Measurements from ENCODE around the gene ATXN7L3B. TPM values are rescaled to one million over a fixed set of nuclear protein-coding genes. Genes with fewer than 3 reads are reported as not detected.

ATXN7L3B gene
- total and polyA plus RNA-seq, 5 donors, result 12.6 to 28.5 (median 26.5) TPM

DNA sequence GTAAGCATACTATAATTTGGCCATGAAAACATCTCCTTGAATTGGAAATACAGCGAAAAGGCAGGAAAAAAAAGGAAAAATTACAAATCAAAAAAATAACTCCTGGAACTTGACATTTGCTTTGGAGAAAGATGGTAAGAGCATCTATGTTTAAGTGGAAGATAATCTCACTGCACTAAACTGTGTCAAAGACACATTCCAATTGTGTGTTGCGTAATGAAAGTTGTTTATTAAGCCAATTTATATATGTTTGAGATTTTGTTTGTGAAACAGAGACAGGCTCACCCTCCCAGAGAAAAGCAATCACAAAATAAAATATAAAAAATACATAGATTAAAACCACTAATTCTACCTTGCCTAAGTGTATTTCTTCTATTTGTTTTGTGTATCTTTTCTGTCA is 11.1 kb upstream of the ATXN7L3B start:
- intact Hi-C loops (cut with DNase I), result no loop called here
- Histone ChIP-seq H3K4me1 (ENCODE audit: control insufficient read depth, insufficient read depth, low read length) (no peaks in the 10 kb centered on the region), H3K9me3 (ENCODE audit: control insufficient read depth, low read length) (no peaks in the 10 kb centered on the region), H3K27me3 (ENCODE audit: control insufficient read depth, insufficient read depth) (no peaks in the 10 kb centered on the region), H3K27ac (ENCODE audit: low read length) (no peak overlapping the region), H3K4me3 (ENCODE audit: low read length) (no peak overlapping the region)
- ATAC-seq (no peak), DNase-seq (no peak)
- 88% methylated on average over 2 of the region's 2 CpGs for WGBS

DNA sequence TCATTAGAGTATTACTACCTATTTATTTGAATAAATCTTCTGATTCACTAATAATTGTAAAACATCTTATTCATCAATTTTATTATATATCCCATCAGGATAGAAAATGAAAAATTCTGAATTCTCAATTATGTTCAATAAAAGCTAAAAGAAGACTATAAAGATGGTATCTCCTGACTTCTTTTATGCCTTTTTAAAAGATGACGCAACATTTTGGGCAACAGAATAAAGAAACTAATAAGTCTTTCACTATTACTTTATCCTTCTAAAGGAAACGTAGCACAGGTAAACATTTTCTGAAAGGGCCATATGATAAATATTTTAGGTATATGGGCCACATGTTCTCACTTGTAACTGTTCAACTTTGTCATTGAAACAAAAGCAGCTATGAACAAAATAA is 10.1 kb upstream of the ATXN7L3B start:
- Histone ChIP-seq H3K27ac (ENCODE audit: low read length) (no peak overlapping the region), H3K4me1 (ENCODE audit: control insufficient read depth, insufficient read depth, low read length) (no peaks in the 10 kb centered on the region), H3K27me3 (ENCODE audit: control insufficient read depth, insufficient read depth) (no peaks in the 10 kb centered on the region), H3K9me3 (ENCODE audit: control insufficient read depth, low read length) (no peaks in the 10 kb centered on the region), H3K4me3 (ENCODE audit: low read length) (no peak overlapping the region)
- intact Hi-C loops (cut with DNase I), result no loop called here
- ATAC-seq, result no peak
- no peak for DNase-seq
- WGBS, result 64% methylated on average over 2 of the region's 2 CpGs

DNA sequence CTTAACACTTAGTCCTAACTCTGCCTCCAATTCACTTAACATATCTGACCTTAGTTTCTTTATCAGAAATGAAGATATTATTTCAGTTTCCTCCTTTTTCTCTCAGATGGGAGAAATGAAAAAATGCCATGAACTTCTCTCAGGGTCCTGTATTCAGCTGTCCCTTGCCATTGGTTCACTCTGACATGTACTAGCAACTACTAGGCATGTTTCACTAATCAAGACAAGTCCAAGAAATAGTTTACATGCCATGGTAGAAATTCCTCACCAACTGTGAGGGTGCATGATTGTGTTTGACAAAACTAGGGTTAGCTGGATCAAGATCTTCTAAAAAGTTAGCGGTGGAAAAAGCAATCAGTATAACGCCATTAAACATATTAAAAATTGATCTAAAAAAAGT is 7.0 kb upstream of the ATXN7L3B start:
- WGBS, result 59% methylated on average over 2 of the region's 2 CpGs
- Histone ChIP-seq H3K27ac (ENCODE audit: low read length) (no peak overlapping the region), H3K27me3 (ENCODE audit: control insufficient read depth, insufficient read depth) (no peaks in the 10 kb centered on the region), H3K4me3 (ENCODE audit: low read length) (no peak overlapping the region), H3K4me1 (ENCODE audit: control insufficient read depth, insufficient read depth, low read length) (no peaks in the 10 kb centered on the region), H3K9me3 (ENCODE audit: control insufficient read depth, low read length) (no peaks in the 10 kb centered on the region)
- intact Hi-C loops (cut with DNase I), result no loop called here
- ATAC-seq (no peak), DNase-seq (no peak)

DNA sequence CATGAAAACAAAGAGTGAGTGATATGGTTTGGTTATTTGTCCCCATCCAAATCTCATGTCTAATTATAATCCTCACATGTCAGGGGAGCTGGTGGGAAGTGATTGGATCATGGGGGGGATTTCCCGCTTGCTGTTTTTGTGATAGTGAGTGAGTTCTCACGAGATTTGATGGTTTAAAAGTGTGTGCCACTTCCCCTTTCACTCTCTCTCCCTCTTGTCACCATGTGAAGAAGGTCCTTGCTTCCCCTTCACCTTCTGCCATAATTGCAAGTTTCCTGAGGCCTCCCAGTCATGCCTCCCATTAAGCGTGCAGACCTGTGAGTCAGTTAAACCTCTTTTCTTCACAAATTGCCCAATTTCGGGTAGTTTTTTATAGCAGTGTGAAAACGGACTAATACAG is 2.1 kb upstream of the ATXN7L3B start:
- H3K27me3 ChIP-seq (ENCODE audit: control insufficient read depth, insufficient read depth), result no peaks in the 10 kb centered on the region
- H3K4me3 ChIP-seq (ENCODE audit: low read length), result no peak overlapping the region
- DNase-seq (no peak), ATAC-seq (no peak)
- intact Hi-C loops (cut with DNase I), result no loop called here
- H3K4me1 ChIP-seq (ENCODE audit: control insufficient read depth, insufficient read depth, low read length), result peaks cover 11% of the 10 kb centered on the region
- no peak overlapping the region for H3K27ac ChIP-seq (ENCODE audit: low read length)
- 80% methylated on average over 5 of the region's 5 CpGs for WGBS
- H3K9me3 ChIP-seq (ENCODE audit: control insufficient read depth, low read length), result no peaks in the 10 kb centered on the region

DNA sequence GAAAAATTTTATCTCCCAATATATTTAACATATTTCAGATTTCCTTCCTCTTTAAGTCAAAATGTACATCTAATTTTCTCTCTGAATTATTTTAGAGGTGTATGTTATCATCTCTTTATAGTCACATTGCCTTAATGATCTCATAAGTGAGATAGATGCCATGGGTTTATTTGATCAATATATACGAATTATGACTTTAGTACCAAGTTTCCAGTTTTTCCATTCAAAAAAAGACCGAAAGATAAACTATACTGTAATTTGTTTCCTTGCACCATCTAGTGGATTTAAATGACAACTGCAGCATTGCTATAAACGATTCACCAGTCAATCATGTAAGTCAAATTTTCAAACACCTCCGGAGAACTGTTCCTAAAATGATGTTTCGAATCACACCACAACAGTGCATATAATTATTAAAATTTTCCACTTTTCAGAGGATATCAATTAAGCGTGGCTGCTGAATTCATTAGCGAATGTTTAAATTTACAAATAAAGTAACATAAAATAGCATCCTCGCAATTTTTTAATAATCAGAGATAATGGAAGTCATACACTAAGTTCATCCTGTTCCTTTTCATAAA is 419 bp upstream of the ATXN7L3B start:
- Histone ChIP-seq H3K4me1 (ENCODE audit: control insufficient read depth, insufficient read depth, low read length) (peaks cover 14% of the 10 kb centered on the region), H3K9me3 (ENCODE audit: control insufficient read depth, low read length) (no peaks in the 10 kb centered on the region), H3K27ac (ENCODE audit: low read length) (no peak overlapping the region), H3K4me3 (ENCODE audit: low read length) (peak overlapping the region; percentile 90), H3K27me3 (ENCODE audit: control insufficient read depth, insufficient read depth) (no peaks in the 10 kb centered on the region)
- WGBS, result under 1% methylated on average over 8 of the region's 8 CpGs
- DNase-seq (no peak), ATAC-seq (peak; percentile 49 to 56)
- intact Hi-C loops (cut with DNase I), result no loop called here

DNA sequence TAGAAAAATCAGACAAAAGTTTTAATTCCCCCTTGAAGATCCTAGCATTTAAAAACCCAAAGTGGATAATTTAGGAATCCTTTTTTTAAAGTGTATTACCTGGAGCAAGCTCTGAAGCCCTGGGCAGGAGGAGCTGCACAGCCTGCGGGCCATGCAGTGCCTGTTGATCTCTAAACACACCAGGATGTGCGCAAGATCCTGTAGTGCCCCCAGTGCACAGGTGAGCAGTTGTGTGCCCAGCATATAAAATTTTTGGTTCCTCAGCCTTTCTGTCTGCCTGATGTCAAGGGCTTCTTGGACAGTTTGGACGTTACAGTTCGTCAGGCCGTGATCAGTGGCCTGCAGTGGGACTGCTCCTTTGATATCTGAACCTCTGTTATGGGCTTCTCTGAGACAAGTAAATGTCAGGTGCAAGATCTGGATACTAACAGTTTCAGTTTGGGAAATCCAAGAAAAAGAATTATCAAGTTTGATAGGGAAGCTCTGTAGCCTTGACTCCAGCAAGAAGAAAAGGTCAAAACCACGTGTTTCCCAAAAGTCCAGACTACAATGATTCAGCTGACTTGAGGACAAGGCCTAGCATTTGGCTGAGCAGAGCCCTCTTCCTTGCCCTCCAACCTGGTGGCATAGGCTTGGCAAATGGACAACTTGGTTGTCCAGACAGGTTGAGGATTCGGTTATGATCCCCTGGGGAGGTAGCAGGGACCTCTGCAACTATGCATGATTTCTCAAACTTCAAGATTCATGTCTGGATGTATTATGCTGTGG is 1.0 kb downstream of the ATXN7L3B start:
- intact Hi-C loops (cut with DNase I), result no loop called here
- peak in 2 of 3 donors; percentile 25 to 56 for DNase-seq

DNA sequence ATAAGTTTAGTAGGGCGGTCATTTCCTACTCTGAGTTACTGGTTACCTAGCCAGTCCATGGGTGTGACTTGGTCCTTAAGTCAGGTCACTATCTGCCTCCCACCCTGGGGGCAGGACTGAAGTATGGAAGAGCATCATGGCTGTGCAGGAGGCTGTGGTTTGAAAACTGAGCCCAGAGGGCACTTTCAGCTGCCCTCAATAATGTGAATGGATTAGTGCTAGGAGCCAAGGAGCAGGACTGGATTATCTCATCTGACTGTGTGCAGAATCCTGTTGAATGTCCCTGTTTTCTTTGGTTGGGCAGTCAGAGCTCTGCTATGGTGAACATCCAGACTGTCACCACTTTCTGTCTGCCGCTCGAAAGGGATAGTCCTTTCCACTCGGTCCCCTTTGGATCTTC is 1.6 kb downstream of the ATXN7L3B start:
- WGBS, result 54% methylated on average over 4 of the region's 4 CpGs
- ATAC-seq (no peak), DNase-seq (no peak)
- intact Hi-C loops (cut with DNase I), result no loop called here
- peak overlapping the region; percentile 20 for H3K27ac ChIP-seq (ENCODE audit: low read length)
- no peaks in the 10 kb centered on the region for H3K27me3 ChIP-seq (ENCODE audit: control insufficient read depth, insufficient read depth)
- peaks cover 14% of the 10 kb centered on the region for H3K4me1 ChIP-seq (ENCODE audit: control insufficient read depth, insufficient read depth, low read length)
- H3K4me3 ChIP-seq (ENCODE audit: low read length), result peak overlapping the region; percentile 90
- H3K9me3 ChIP-seq (ENCODE audit: control insufficient read depth, low read length), result no peaks in the 10 kb centered on the region

More for the DNA sequence above, 1.0 kb downstream of the ATXN7L3B start:
- no peaks in the 10 kb centered on the region for H3K9me3 ChIP-seq (ENCODE audit: control insufficient read depth, low read length)
- peak overlapping the region; percentile 92 for H3K27ac ChIP-seq (ENCODE audit: low read length)
- WGBS, result 24% methylated on average over 7 of the region's 7 CpGs
- peaks cover 14% of the 10 kb centered on the region for H3K4me1 ChIP-seq (ENCODE audit: control insufficient read depth, insufficient read depth, low read length)
- no peaks in the 10 kb centered on the region for H3K27me3 ChIP-seq (ENCODE audit: control insufficient read depth, insufficient read depth)
- peak overlapping the region; percentile 90 for H3K4me3 ChIP-seq (ENCODE audit: low read length)
- ATAC-seq, result peak in 1 of 2 donors; percentile 12

DNA sequence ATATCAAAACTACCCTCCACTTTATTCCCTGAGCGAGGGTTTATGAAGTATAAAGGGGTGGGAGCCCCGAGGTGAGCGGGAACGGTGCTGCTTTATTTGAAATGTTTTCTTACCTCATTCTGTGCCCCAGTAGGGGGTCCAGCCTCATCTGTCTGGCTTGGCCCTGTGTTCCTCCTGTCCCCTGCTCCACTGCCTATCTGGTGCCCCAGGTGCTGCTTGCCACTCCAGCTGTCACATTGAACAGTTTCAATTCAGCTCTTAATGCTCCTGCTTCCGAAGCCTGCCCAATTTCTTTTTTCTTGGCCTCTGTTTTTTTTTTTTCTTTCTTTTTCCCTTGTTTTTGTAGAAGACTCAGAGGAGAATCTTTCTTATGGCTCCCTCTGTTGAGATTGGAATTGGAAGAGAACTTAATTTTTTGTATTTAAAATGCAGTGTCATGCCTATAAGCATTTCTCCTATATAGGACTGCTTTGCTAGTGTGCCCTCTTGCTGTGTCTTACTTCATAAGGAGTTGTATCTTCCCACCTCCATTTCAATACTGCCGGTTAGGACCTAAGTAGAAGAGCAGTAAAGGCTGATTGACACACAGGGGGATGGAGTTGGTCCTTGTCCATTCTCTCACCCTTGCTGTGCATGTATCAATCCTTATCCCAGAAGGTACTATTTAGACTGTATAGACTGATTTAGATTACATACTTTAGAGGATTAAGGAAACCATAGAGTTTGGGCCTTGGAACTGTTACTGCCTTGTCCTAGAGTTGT is 2.3 kb downstream of the ATXN7L3B start:
- ATAC-seq, result no peak
- Histone ChIP-seq H3K9me3 (ENCODE audit: control insufficient read depth, low read length) (no peaks in the 10 kb centered on the region), H3K27ac (ENCODE audit: low read length) (no peak overlapping the region), H3K4me3 (ENCODE audit: low read length) (peak overlapping the region; percentile 90), H3K4me1 (ENCODE audit: control insufficient read depth, insufficient read depth, low read length) (peaks cover 14% of the 10 kb centered on the region), H3K27me3 (ENCODE audit: control insufficient read depth, insufficient read depth) (no peaks in the 10 kb centered on the region)
- intact Hi-C loops (cut with DNase I), result no loop called here
- WGBS, result 56% methylated on average over 6 of the region's 6 CpGs
- DNase-seq, result no peak

DNA sequence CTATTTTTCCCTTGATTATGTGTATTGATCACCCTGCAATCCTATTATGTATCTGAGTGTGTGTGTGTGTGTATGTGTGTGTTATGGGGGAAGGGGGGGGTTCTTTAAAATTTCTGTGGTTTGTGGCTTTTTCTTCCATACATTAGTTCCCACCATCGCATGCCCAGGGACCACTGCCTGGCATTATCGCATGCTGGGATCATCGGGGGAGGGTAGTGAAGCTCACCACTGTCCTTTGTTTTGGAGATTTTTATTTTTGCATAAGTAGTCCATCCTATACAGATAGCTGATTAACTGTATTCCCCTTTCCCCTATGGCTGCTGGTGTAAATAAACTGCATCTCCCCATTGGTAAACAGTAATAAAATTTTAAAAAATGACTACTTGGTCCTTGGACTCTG is 3.4 kb downstream of the ATXN7L3B start:
- 60% methylated on average over 3 of the region's 3 CpGs for WGBS
- peaks cover 14% of the 10 kb centered on the region for H3K4me1 ChIP-seq (ENCODE audit: control insufficient read depth, insufficient read depth, low read length)
- intact Hi-C loops (cut with DNase I), result no loop called here
- H3K27ac ChIP-seq (ENCODE audit: low read length), result no peak overlapping the region
- no peaks in the 10 kb centered on the region for H3K27me3 ChIP-seq (ENCODE audit: control insufficient read depth, insufficient read depth)
- no peak for ATAC-seq
- H3K9me3 ChIP-seq (ENCODE audit: control insufficient read depth, low read length), result no peaks in the 10 kb centered on the region
- no peak for DNase-seq
- H3K4me3 ChIP-seq (ENCODE audit: low read length), result no peak overlapping the region

DNA sequence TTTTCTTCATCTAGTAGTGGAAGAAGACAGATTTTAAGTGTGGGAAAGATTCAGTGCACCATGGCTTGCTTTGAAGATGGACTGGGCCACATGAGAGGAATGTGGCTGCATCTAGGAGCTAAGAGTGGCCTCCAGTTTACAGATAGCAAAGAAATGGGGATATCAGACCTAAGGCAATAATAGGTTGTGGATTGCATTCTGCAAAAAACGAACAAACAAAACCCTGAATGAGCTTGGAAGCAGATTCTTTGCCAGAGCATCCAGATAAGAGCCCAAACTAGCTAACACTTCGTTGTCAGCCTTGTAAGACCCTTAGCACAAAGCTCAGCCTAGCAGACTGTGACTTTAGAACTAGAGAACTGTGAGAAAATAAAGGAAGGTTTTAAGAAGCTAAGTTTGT is 9.6 kb downstream of the ATXN7L3B start:
- intact Hi-C loops (cut with DNase I), result no loop called here
- Histone ChIP-seq H3K27ac (ENCODE audit: low read length) (no peak overlapping the region), H3K4me3 (ENCODE audit: low read length) (no peak overlapping the region), H3K9me3 (ENCODE audit: control insufficient read depth, low read length) (no peaks in the 10 kb centered on the region), H3K4me1 (ENCODE audit: control insufficient read depth, insufficient read depth, low read length) (no peaks in the 10 kb centered on the region), H3K27me3 (ENCODE audit: control insufficient read depth, insufficient read depth) (no peaks in the 10 kb centered on the region)
- no peak for DNase-seq
- 65% methylated on average over 2 of the region's 2 CpGs for WGBS
- ATAC-seq, result no peak

DNA sequence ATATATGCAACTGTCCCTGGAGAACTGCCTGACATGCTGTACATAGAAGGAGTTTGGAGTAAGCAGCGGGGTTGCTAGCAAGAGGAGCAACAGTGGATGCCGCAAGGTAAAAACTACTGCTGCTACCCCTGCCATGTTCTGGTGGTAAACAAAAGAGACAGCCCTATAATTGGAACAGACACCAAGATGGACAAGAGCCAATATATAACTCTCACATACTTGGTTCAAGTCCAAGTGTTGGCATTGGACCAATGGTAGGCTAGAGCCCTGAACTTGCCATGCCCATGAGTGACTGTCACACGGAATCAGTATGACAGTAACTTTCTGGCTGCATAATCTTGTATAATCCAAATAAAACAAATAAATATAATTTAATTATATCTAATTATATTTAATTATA is 13.7 kb downstream of the ATXN7L3B start:
- Histone ChIP-seq H3K9me3 (ENCODE audit: control insufficient read depth, low read length) (no peaks in the 10 kb centered on the region), H3K27me3 (ENCODE audit: control insufficient read depth, insufficient read depth) (no peaks in the 10 kb centered on the region), H3K4me1 (ENCODE audit: control insufficient read depth, insufficient read depth, low read length) (no peaks in the 10 kb centered on the region), H3K4me3 (ENCODE audit: low read length) (no peak overlapping the region), H3K27ac (ENCODE audit: low read length) (no peak overlapping the region)
- ATAC-seq (no peak), DNase-seq (no peak)
- 89% methylated on average over 3 of the region's 3 CpGs for WGBS
- intact Hi-C loops (cut with DNase I), result no loop called here
